Breast epithelium (tissue), 4 donors: ENCODE results near the gene BRF1. TPM values are rescaled to one million over a fixed set of nuclear protein-coding genes. Genes with fewer than 3 reads are reported as not detected.

ENCODE experiments used
- DNase-seq, 2 donors: peaks; one replicate each; pipeline ENCODE4 v3.0.0-alpha.2; 2019; ENCODE audit warnings: low spot score in 2 of 2
- H3K27ac ChIP-seq, 2 donors: fragments of 200-600 bp; sonication (generic) in 1 of 2; one replicate each; pipeline ENCODE4 v1.5.1; 2016 to 2019; ENCODE audit warnings: mild to moderate bottlenecking in 1 of 2
- H3K27me3 ChIP-seq, 2 donors: fragments of 200-600 bp; sonication (generic) in 1 of 2; one replicate each; pipeline versions ENCODE4 v1.5.1 to v1.6.0; 2017 to 2019; ENCODE audit warnings: control low read depth in 1 of 2, mild to moderate bottlenecking in 1 of 2
- H3K36me3 ChIP-seq: fragments of 200-600 bp; one replicate; pipeline ENCODE4 v1.5.1; 2019
- H3K4me1 ChIP-seq, 2 donors: fragments of 200-600 bp; sonication (generic); one replicate each; pipeline ENCODE4 v1.5.1; 2016 to 2019; ENCODE audit warnings: control low read depth in 1 of 2
- H3K4me3 ChIP-seq, 3 donors: fragments of 200-600 bp; sonication (generic); 1 replicate in 2 of 3; 2 replicates in 1 of 3; pipeline ENCODE4 v1.5.1; 2016 to 2019; ENCODE audit warnings: mild to moderate bottlenecking in 3 of 3, moderate library complexity in 2 of 3
- H3K9me3 ChIP-seq, 2 donors: fragments of 200-600 bp; sonication (generic) in 1 of 2; one replicate each; pipeline ENCODE4 v1.5.1; 2016 to 2019; ENCODE audit warnings: control low read depth in 1 of 2
- POLR2A ChIP-seq: fragments of 450-650 bp; IDR thresholded peaks from one replicate; pipeline ENCODE4 v1.6.1; 2016; ENCODE audit warnings: antibody characterized with exemption, mild to moderate bottlenecking, moderate library complexity
- POLR2AphosphoS5 ChIP-seq, 3 donors: sonication (generic); formaldehyde crosslinking; IDR thresholded peaks; one replicate each; pipeline ENCODE4 v1.6.1; 2017; ENCODE audit warnings: antibody characterized with exemption in 3 of 3
- intact Hi-C: fragments of 100-400 bp; cut with DNase I; formaldehyde crosslinking; loops from one replicate; pipeline ENCODE4 v1.15.1; 2023; ENCODE audit warnings: low total_unique reads
- total RNA-seq, 3 donors: library from RNA; depleted of rRNA; stranded (reverse); fragments of >200 nt; gene quantifications; one replicate each; pipeline ENCODE4 v1.1.0, GENCODE V29; 2016
- TF ChIP-seq, protein P1 (sequence below), 3 donors: fragments of 450-650 bp; IDR thresholded peaks; one replicate each; pipeline ENCODE4 v1.5.1; 2016 to 2017; ENCODE audit warnings: antibody characterized with exemption in 3 of 3, mild to moderate bottlenecking in 3 of 3, moderate library complexity in 3 of 3

BRF1 gene
- total RNA-seq, 3 donors from 2014 or later, result 30.2 to 45.6 (median 38.6) TPM

DNA sequence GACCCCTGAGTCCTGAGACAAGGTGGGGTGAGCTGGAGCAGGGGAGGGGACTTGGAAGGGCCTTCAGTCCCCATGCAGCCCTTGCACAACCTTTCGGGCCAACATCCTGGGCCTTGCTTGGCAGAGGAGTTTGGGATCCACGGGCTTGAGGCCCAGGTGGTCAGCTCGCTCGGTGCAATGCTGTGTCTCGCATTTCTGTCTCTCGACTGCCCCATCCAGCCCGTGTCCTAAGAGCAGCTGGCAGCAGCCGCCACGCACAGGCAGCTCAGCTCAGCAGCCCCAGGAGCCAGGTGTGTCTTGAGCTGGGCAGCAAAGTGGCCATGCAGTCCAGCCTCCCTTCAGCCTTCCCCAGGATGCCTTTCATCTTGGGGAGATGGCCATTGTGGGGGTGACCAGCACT is 24.5 kb upstream of the BRF1 start:
- Histone ChIP-seq H3K4me1 (no peaks in the 10 kb centered on the region), H3K27ac (no peak overlapping the region), H3K4me3 (no peak overlapping the region), H3K36me3 (no peaks in the 10 kb centered on the region), H3K27me3 (no peaks in the 10 kb centered on the region), H3K9me3 (no peaks in the 10 kb centered on the region)
- DNase-seq, result no peak
- intact Hi-C loops, result no loop called here
- TF ChIP-seq POLR2AphosphoS5 (IDR thresholded peaks at IDR 0.05) (no peak), POLR2A (no peak)
- TF ChIP-seq, protein P1, sequence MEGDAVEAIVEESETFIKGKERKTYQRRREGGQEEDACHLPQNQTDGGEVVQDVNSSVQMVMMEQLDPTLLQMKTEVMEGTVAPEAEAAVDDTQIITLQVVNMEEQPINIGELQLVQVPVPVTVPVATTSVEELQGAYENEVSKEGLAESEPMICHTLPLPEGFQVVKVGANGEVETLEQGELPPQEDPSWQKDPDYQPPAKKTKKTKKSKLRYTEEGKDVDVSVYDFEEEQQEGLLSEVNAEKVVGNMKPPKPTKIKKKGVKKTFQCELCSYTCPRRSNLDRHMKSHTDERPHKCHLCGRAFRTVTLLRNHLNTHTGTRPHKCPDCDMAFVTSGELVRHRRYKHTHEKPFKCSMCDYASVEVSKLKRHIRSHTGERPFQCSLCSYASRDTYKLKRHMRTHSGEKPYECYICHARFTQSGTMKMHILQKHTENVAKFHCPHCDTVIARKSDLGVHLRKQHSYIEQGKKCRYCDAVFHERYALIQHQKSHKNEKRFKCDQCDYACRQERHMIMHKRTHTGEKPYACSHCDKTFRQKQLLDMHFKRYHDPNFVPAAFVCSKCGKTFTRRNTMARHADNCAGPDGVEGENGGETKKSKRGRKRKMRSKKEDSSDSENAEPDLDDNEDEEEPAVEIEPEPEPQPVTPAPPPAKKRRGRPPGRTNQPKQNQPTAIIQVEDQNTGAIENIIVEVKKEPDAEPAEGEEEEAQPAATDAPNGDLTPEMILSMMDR (IDR thresholded peaks at IDR 0.05), result no peak

- Histone ChIP-seq H3K27ac (no peak overlapping the region), H3K4me1 (no peaks in the 10 kb centered on the region), H3K9me3 (no peaks in the 10 kb centered on the region), H3K4me3 (no peak overlapping the region), H3K36me3 (no peaks in the 10 kb centered on the region), H3K27me3 (no peaks in the 10 kb centered on the region)
- DNase-seq, result no peak
- intact Hi-C loops, result no loop called here
- TF ChIP-seq, protein P1 (IDR thresholded peaks at IDR 0.05), result no peak
- no peak for TF ChIP-seq POLR2AphosphoS5 (IDR thresholded peaks at IDR 0.05)
- TF ChIP-seq POLR2A, result no peak
These were observed 24.1 kb upstream of the BRF1 start for GRCh38 chr14:105324871-105325270.

- no peak overlapping the region for H3K27ac ChIP-seq
- H3K27me3 ChIP-seq, result no peaks in the 10 kb centered on the region
- TF ChIP-seq POLR2AphosphoS5 (IDR thresholded peaks at IDR 0.05), result no peak
- no peak for TF ChIP-seq POLR2A
- intact Hi-C loops, result no loop called here
- H3K9me3 ChIP-seq, result no peaks in the 10 kb centered on the region
- no peak for DNase-seq
- H3K4me3 ChIP-seq, result no peak overlapping the region
- H3K36me3 ChIP-seq, result no peaks in the 10 kb centered on the region
- H3K4me1 ChIP-seq, result no peaks in the 10 kb centered on the region
These were observed 23.4 kb upstream of the BRF1 start for GRCh38 chr14:105324080-105324778.

- H3K27me3 ChIP-seq, result no peaks in the 10 kb centered on the region
- DNase-seq, result no peak
- no peaks in the 10 kb centered on the region for H3K4me1 ChIP-seq
- no peak overlapping the region for H3K4me3 ChIP-seq
- H3K9me3 ChIP-seq, result no peaks in the 10 kb centered on the region
- H3K27ac ChIP-seq, result no peak overlapping the region
- H3K36me3 ChIP-seq, result no peaks in the 10 kb centered on the region
- no peak for TF ChIP-seq POLR2A
- no peak for TF ChIP-seq POLR2AphosphoS5 (IDR thresholded peaks at IDR 0.05)
- TF ChIP-seq, protein P1 (IDR thresholded peaks at IDR 0.05), result no peak
- intact Hi-C loops, result no loop called here
These were observed 22.9 kb upstream of the BRF1 start for GRCh38 chr14:105323663-105324062.

DNA sequence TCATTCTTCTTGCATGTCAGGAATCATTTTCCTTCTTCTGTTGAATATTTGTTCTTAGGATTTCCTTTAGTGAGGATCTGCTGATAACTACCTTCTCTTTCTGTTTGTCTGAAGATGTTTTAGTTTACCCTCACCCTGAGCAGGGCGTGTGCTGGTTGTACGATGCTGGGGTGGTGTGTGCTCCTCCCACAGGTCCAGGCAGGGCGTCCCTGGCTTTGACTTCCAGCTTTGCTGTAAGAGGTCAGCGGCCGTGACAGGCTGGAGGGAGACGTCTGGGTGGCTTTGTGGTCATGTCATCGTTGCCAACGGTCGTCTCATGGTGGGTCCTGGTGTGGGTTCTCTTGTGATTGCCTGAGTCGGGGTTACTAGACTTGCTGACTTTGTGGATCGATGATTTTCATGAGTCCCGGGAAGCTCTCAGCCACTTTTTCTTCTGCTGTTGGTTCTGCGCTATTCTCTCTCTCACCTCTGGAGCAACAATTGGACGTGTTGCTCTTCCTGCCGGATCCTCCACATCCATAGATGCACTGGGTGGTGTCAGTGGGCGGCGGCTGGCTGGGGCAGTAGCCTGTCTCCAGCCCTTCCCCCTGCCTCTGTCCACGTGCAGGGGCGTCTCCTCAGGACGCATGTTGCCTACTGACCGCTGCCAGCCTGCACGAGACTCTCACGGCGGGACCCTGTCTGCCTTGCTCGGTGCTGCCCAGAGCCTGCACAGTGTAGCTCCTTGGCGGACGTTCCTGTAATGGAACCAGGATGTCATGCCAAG is 22.2 kb upstream of the BRF1 start:
- TF ChIP-seq POLR2A, result no peak
- no peak for TF ChIP-seq POLR2AphosphoS5 (IDR thresholded peaks at IDR 0.05)
- no peak overlapping the region for H3K27ac ChIP-seq
- H3K4me1 ChIP-seq, result peaks cover 0 to under 1% of the 10 kb centered on the region in 2 donors
- no peaks in the 10 kb centered on the region for H3K27me3 ChIP-seq
- DNase-seq, result no peak
- H3K9me3 ChIP-seq, result no peaks in the 10 kb centered on the region
- no peak overlapping the region for H3K4me3 ChIP-seq
- H3K36me3 ChIP-seq, result no peaks in the 10 kb centered on the region
- intact Hi-C loops, result no loop called here

DNA sequence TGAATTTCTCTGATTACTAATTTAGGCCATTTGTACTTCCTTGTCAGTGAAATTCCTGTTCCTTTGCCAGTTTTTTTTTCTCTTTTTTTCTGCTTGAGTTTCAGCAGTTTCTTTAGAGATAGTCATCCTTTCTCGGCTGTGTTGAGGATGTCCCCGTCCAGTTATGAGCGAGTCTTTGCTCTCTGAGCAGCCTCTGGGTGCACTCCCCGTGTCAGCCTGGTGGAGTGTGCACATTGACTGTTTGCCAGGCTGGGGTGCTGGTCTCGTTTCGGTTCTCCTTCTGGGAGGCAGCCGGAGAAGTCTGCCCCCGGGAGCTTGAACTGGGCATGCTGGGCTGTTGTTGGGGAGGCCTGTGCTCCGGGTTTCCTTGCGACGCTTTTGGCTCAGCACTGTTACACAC is 16.7 kb upstream of the BRF1 start:
- no peaks in the 10 kb centered on the region for H3K36me3 ChIP-seq
- no peak for TF ChIP-seq POLR2A
- H3K4me1 ChIP-seq, result peaks cover 10 to 21% of the 10 kb centered on the region in 2 donors
- intact Hi-C loops, result loop anchor here (10.0 kb wide), 1 partner anchor 73 kb away; the partner anchor contains the start of gene BTBD6
- peak overlapping the region in 1 of 2 donors; percentile 46 for H3K27ac ChIP-seq
- H3K27me3 ChIP-seq, result no peaks in the 10 kb centered on the region
- peak overlapping the region in 1 of 3 donors; percentile 9 for H3K4me3 ChIP-seq
- DNase-seq, result no peak
- no peaks in the 10 kb centered on the region for H3K9me3 ChIP-seq
